ENCODE measurements around the gene CFDP1.

- no peak for TF ChIP-seq CTCF (tag by site-specific recombination; IDR thresholded peaks at IDR 0.05)
- TF ChIP-seq ZNF621 (tag by site-specific recombination; IDR thresholded peaks at IDR 0.05): no peak
These were observed 103.4 kb downstream of the CFDP1 start for GRCh38 chr16:75329943-75330342.
